MCF 10A (cell line): ENCODE data around the gene DPH7. TPM values are rescaled to one million over a fixed set of nuclear protein-coding genes. Genes with fewer than 3 reads are reported as not detected.

Source experiments
- BruUV-seq: library from RNA; stranded (reverse); fragments of 400-500 nt; replicated peaks from 2 replicates; lab custom pipeline; 2021; lab: Mats Ljungman, UMichigan
- CTCF ChIA-PET: fragments of 300-600 bp; sonication (Branson Sonifier 250); formaldehyde crosslinking; extraction: SDS; loops from one replicate; lab custom pipeline; 2021; ENCODE audit warnings: antibody characterized with exemption, inconsistent platforms; lab: Yijun Ruan, JAX
- POLR2A ChIA-PET: fragments of 300-600, 350-650 bp; sonication (Branson Sonifier 250); formaldehyde crosslinking; extraction: SDS; loops from one replicate; lab custom pipeline; 2020; ENCODE audit warnings: antibody characterized with exemption, inconsistent platforms; lab: Yijun Ruan, JAX
- DNase-seq: peaks from one replicate; pipeline ENCODE4 v3.0.0-alpha.2; 2018; ENCODE audit not compliant: unreplicated experiment
- H3K27ac Mint-ChIP-seq: one replicate; pipeline ENCODE4 v1.8.0; 2022; ENCODE audit warnings: mild to moderate bottlenecking, low read depth, mixed read lengths; ENCODE audit not compliant: unreplicated experiment
- H3K27me3 Mint-ChIP-seq: one replicate; pipeline ENCODE4 v1.8.0; 2022; ENCODE audit warnings: mixed read lengths; ENCODE audit not compliant: insufficient read depth, unreplicated experiment
- H3K36me3 Mint-ChIP-seq: one replicate; pipeline ENCODE4 v1.8.0; 2022; ENCODE audit warnings: mild to moderate bottlenecking, moderate library complexity, mixed read lengths; ENCODE audit not compliant: insufficient read depth, unreplicated experiment
- H3K4me1 Mint-ChIP-seq: one replicate; pipeline ENCODE4 v1.8.0; 2022; ENCODE audit warnings: mixed read lengths; ENCODE audit not compliant: insufficient read depth, unreplicated experiment
- H3K4me3 Mint-ChIP-seq: one replicate; pipeline ENCODE4 v1.8.0; 2022; ENCODE audit warnings: mild to moderate bottlenecking, moderate library complexity, mixed read lengths; ENCODE audit not compliant: unreplicated experiment
- H3K9me3 Mint-ChIP-seq: one replicate; pipeline ENCODE4 v1.8.0; 2022; ENCODE audit warnings: mixed read lengths; ENCODE audit not compliant: unreplicated experiment
- intact Hi-C: fragments of 100-400 bp; cut with micrococcal nuclease; formaldehyde crosslinking; loops from 2 replicates; pipeline ENCODE4 v1.14.1; 2022
- total RNA-seq: library from RNA; stranded (reverse); gene quantifications from 2 replicates; pipeline ENCODE4 v1.2.3, GENCODE V29; 2022
- TF ChIP-seq, protein P1 (sequence below): fragments of 200-600 bp; IDR thresholded peaks from one replicate; pipeline ENCODE4 v1.8.0; 2022; ENCODE audit warnings: antibody characterized with exemption, mild to moderate bottlenecking; ENCODE audit not compliant: unreplicated experiment

Gene DPH7
- total RNA-seq, 1 experiment from 2014 or later: 46.4 TPM

DNA sequence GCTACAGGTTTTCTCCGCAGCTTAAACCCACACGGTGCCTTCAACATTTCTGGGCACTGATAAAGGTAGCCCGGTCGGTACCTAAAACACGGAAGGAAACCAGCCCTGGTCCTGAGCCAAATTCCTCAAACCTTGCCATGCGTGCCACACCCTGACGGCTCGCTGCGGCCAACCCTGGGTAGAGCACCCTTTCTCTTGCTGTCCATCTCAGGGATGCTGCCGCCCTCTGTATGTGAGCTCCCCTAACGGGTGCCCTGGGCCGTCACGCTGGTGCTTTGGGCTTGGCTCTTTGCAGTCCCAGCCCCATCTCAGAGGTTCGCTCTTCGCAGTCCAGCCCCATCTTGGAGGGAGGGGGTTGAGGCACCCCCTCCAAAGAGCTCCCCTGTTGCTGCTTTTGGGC, 72.5 kb downstream of the DPH7 start:
- DNase-seq: peak; percentile 25
- no peaks in the 10 kb centered on the region for H3K4me1 Mint-ChIP-seq
- H3K4me3 Mint-ChIP-seq: no peak overlapping the region
- H3K27ac Mint-ChIP-seq: no peak overlapping the region
- ChIA-PET CTCF (interaction anchor here (0.7 to 1.7 kb wide), 3 partner anchors 19 to 114 kb away, joined by 3 to 6 read pairs (median 5); no protein-coding TSS in a partner anchor), POLR2A (no interaction called here)
- peaks cover 8% of the 10 kb centered on the region for H3K9me3 Mint-ChIP-seq
- peaks cover 29% of the 10 kb centered on the region for H3K27me3 Mint-ChIP-seq
- BruUV-seq: no TSS peak
- TF ChIP-seq, protein P1, sequence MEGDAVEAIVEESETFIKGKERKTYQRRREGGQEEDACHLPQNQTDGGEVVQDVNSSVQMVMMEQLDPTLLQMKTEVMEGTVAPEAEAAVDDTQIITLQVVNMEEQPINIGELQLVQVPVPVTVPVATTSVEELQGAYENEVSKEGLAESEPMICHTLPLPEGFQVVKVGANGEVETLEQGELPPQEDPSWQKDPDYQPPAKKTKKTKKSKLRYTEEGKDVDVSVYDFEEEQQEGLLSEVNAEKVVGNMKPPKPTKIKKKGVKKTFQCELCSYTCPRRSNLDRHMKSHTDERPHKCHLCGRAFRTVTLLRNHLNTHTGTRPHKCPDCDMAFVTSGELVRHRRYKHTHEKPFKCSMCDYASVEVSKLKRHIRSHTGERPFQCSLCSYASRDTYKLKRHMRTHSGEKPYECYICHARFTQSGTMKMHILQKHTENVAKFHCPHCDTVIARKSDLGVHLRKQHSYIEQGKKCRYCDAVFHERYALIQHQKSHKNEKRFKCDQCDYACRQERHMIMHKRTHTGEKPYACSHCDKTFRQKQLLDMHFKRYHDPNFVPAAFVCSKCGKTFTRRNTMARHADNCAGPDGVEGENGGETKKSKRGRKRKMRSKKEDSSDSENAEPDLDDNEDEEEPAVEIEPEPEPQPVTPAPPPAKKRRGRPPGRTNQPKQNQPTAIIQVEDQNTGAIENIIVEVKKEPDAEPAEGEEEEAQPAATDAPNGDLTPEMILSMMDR: no peak
- H3K36me3 Mint-ChIP-seq: peaks cover 17% of the 10 kb centered on the region
- intact Hi-C loops: no loop called here

DNA sequence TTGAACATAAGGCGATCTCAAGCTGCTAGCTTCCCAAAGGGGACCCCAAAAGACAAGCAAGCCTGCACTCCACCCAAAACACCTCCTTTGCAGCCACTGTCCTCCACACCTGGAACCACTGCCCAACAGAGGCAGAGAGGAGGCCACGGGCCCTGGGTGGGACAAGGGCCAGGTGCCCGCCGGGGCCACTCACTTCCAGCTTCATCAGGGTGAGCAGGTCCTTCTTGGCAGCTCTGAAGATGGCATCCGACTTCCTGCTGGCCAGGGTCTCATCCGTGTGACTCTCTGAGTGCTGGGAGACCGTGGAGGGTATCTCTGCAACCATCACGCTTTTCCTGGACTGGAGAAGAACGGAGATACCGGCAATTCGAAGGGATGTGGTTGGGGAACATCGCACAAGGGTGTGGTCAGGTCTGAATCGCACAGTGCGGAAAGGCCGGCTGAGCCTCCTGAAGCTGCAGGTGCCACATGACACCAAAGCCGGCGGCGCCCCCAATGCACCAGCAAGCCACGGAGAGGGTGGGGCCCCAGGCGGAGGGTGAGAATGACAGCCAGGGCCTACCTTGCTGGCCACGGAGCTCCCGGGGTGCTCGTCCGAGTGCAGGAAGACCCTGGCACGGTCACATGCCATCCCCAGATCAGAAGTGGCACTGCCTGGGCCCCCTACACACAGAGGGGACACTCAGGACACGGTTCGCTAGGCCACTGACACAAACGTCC, 73.1 kb downstream of the DPH7 start:
- Mint-ChIP-seq H3K4me1 (no peaks in the 10 kb centered on the region), H3K27ac (no peak overlapping the region), H3K4me3 (no peak overlapping the region), H3K27me3 (peaks cover 30% of the 10 kb centered on the region), H3K36me3 (peaks cover 17% of the 10 kb centered on the region), H3K9me3 (peaks cover 8% of the 10 kb centered on the region)
- intact Hi-C loops: no loop called here
- DNase-seq: no peak
- ChIA-PET POLR2A (no interaction called here), CTCF (interaction anchor here (0.6 to 1.7 kb wide), 5 partner anchors 30 to 257 kb away, joined by 3 to 6 read pairs (median 3); no protein-coding TSS in a partner anchor)
- BruUV-seq: no TSS peak
- TF ChIP-seq, protein P1: no peak

Other genes starting within 250 kb of the DPH7 start
- gene EXD3, start 155.8 kb downstream of the DPH7 start, total RNA-seq: 17.1 and 23.9 TPM in 2 replicates
- gene NOXA1, start 155.5 kb downstream of the DPH7 start, total RNA-seq: 8.2 and 8.9 TPM in 2 replicates
- not detected in 2 replicates for gene ENTPD8, start 137.6 kb downstream of the DPH7 start, total RNA-seq
- gene NSMF, start 119.6 kb downstream of the DPH7 start, total RNA-seq: 37.8 and 43.1 TPM in 2 replicates
- gene PNPLA7, start 28.5 kb downstream of the DPH7 start, total RNA-seq: 0.86 and 1.2 TPM in 2 replicates
- gene MRPL41, start 27.0 kb downstream of the DPH7 start, total RNA-seq: 37.6 and 43.0 TPM in 2 replicates
- 42.9 and 51.9 TPM in 2 replicates for gene ZMYND19, start 11.6 kb upstream of the DPH7 start, total RNA-seq
- 88.9 and 125 TPM in 2 replicates for gene ARRDC1, start 26.8 kb upstream of the DPH7 start, total RNA-seq
- gene EHMT1, start 40.1 kb upstream of the DPH7 start, total RNA-seq: 77.2 and 79.7 TPM in 2 replicates